OCI-LY1 (cell line): ENCODE results near the gene TRIM54.
A peak's percentile ranks its signal among the peaks of the same experiment; 100 is the strongest.

Experiments used
- H2AFZ ChIP-seq: fragments of 200-600 bp; sonication (generic), shearing (Covaris generic); 2 replicates; pipeline ENCODE4 v1.6.0; 2014; ENCODE audit warnings: antibody characterized with exemption, mild to moderate bottlenecking, low read length
- H3F3A ChIP-seq: fragments of 200-600 bp; sonication (generic), shearing (Covaris generic); 2 replicates; pipeline ENCODE4 v1.6.0; 2014; ENCODE audit warnings: mild to moderate bottlenecking, antibody characterized with exemption, low read length, moderate library complexity; ENCODE audit not compliant: insufficient read depth
- H3K27ac ChIP-seq: fragments of 200-600 bp; sonication (generic); 2 replicates; pipeline ENCODE4 v1.5.1; 2014; ENCODE audit warnings: low read length, mixed run types, mild to moderate bottlenecking, low read depth; ENCODE audit not compliant: poor library complexity, severe bottlenecking
- H3K27me3 ChIP-seq: fragments of 200-600 bp; sonication (generic); 2 replicates; pipeline ENCODE4 v1.6.0; 2014; ENCODE audit warnings: antibody characterized with exemption, mild to moderate bottlenecking, low read length, moderate library complexity; ENCODE audit not compliant: insufficient read depth
- H3K36me3 ChIP-seq: fragments of 200-600 bp; sonication (generic); 2 replicates; pipeline ENCODE4 v1.6.1; 2014; ENCODE audit warnings: mild to moderate bottlenecking, antibody characterized with exemption, low read length, moderate library complexity, mixed read lengths; ENCODE audit not compliant: insufficient read depth
- H3K4me1 ChIP-seq: fragments of 200-600 bp; sonication (generic); 2 replicates; pipeline ENCODE4 v1.5.1; 2014; ENCODE audit warnings: mild to moderate bottlenecking, low read length, moderate library complexity; ENCODE audit not compliant: insufficient read depth, severe bottlenecking
- H3K4me2 ChIP-seq: fragments of 200-600 bp; sonication (generic), shearing (Covaris generic); 2 replicates; pipeline ENCODE4 v1.6.1; 2014; ENCODE audit warnings: low read length
- H3K4me3 ChIP-seq: fragments of 200-600 bp; sonication (generic); 2 replicates; pipeline ENCODE4 v1.5.1; 2014; ENCODE audit warnings: low read length, low read depth, mild to moderate bottlenecking, mixed read lengths; ENCODE audit not compliant: poor library complexity, severe bottlenecking
- H3K79me2 ChIP-seq: fragments of 200-600 bp; shearing (Covaris generic); 2 replicates; pipeline ENCODE4 v1.6.1; 2016; ENCODE audit warnings: mixed run types, low read length, mixed read lengths; ENCODE audit not compliant: insufficient read depth
- H3K9ac ChIP-seq: fragments of 200-600 bp; sonication (generic), shearing (Covaris generic); 2 replicates; pipeline ENCODE4 v1.6.1; 2014; ENCODE audit warnings: mild to moderate bottlenecking, low read length, mixed read lengths
- H3K9me2 ChIP-seq: fragments of 200-600 bp; sonication (generic), shearing (Covaris generic); 2 replicates; pipeline ENCODE4 v1.6.1; 2014; ENCODE audit warnings: low read depth, mild to moderate bottlenecking, low read length, mixed read lengths
- H3K9me3 ChIP-seq: fragments of 200-600 bp; shearing (Covaris generic); 2 replicates; pipeline ENCODE4 v1.6.1; 2014; ENCODE audit warnings: low read length, mixed read lengths
- H4K20me1 ChIP-seq: fragments of 200-600 bp; sonication (generic), shearing (Covaris generic); 2 replicates; pipeline ENCODE4 v1.6.0; 2016; ENCODE audit warnings: mild to moderate bottlenecking, low read length; ENCODE audit not compliant: insufficient read depth
- CTCF ChIP-seq: fragments of 200-600 bp; sonication (generic), shearing (Covaris generic); IDR thresholded peaks from 2 replicates; pipeline ENCODE4 v1.5.1; 2017; ENCODE audit warnings: mild to moderate bottlenecking, antibody characterized with exemption, low read length, moderate library complexity, mixed read lengths
- EZH2 ChIP-seq: fragments of 200-600 bp; sonication (generic), shearing (Covaris generic); IDR thresholded peaks from 2 replicates; pipeline ENCODE4 v1.8.0; 2017; ENCODE audit warnings: borderline replicate concordance, mixed run types, mild to moderate bottlenecking, antibody characterized with exemption, low read length, moderate library complexity, mixed read lengths

TRIM54 gene

GRCh38 chr2:27290549-27290948 is 8.3 kb downstream of the TRIM54 start:
- Histone ChIP-seq H3K4me2 (no peak overlapping the region; the same call in 1 of the 2 replicates), H3K9ac (no peak overlapping the region)

GRCh38 chr2:27291865-27292264 is 9.6 kb downstream of the TRIM54 start:
- no peaks in the 10 kb centered on the region for H3K79me2 ChIP-seq
- no peak overlapping the region for H2AFZ ChIP-seq
- H3K4me3 ChIP-seq = no peak overlapping the region
- H3K9ac ChIP-seq = no peak overlapping the region
- H3K36me3 ChIP-seq = no peaks in the 10 kb centered on the region
- H3F3A ChIP-seq = no peaks in the 10 kb centered on the region
- H3K9me3 ChIP-seq = no peaks in the 10 kb centered on the region
- peak; percentile 55 for TF ChIP-seq CTCF
- TF ChIP-seq EZH2 = no peak
- no peaks in the 10 kb centered on the region for H4K20me1 ChIP-seq
- H3K4me1 ChIP-seq = peaks cover 26% of the 10 kb centered on the region
- H3K9me2 ChIP-seq = no peaks in the 10 kb centered on the region
- H3K4me2 ChIP-seq = no peak overlapping the region
- no peak overlapping the region for H3K27ac ChIP-seq
- H3K27me3 ChIP-seq = no peaks in the 10 kb centered on the region

More at GRCh38 chr2:27290549-27290948, 8.3 kb downstream of the TRIM54 start:
- H3K27me3 ChIP-seq = no peaks in the 10 kb centered on the region
- peaks cover 26% of the 10 kb centered on the region for H3K4me1 ChIP-seq
- H2AFZ ChIP-seq = no peak overlapping the region
- no peaks in the 10 kb centered on the region for H4K20me1 ChIP-seq
- no peaks in the 10 kb centered on the region for H3K36me3 ChIP-seq
- no peaks in the 10 kb centered on the region for H3K9me3 ChIP-seq
- no peaks in the 10 kb centered on the region for H3K79me2 ChIP-seq
- no peak overlapping the region for H3K4me3 ChIP-seq
- H3K9me2 ChIP-seq = no peaks in the 10 kb centered on the region
- H3F3A ChIP-seq = no peaks in the 10 kb centered on the region
- TF ChIP-seq CTCF = no peak
- no peak overlapping the region for H3K27ac ChIP-seq

- Histone ChIP-seq H3F3A (no peaks in the 10 kb centered on the region), H3K9me2 (no peaks in the 10 kb centered on the region)
Observed at GRCh38 chr2:27294928-27295327, 12.7 kb downstream of the TRIM54 start.

More at GRCh38 chr2:27294928-27295327, 12.7 kb downstream of the TRIM54 start:
- Histone ChIP-seq H3K9me3 (no peaks in the 10 kb centered on the region), H3K4me3 (no peak overlapping the region), H3K36me3 (no peaks in the 10 kb centered on the region), H3K4me1 (peaks cover 26% of the 10 kb centered on the region), H3K4me2 (no peak overlapping the region), H2AFZ (no peak overlapping the region), H3K79me2 (no peaks in the 10 kb centered on the region), H3K27me3 (no peaks in the 10 kb centered on the region), H3K27ac (no peak overlapping the region), H3K9ac (no peak overlapping the region), H4K20me1 (no peaks in the 10 kb centered on the region)
- TF ChIP-seq EZH2 = no peak
- TF ChIP-seq CTCF = no peak
